Measurements from ENCODE around the gene PI4K2B.

GRCh38 chr4:25320336-25320735 is 86.5 kb downstream of the PI4K2B start:
- TF ChIP-seq CTCF (IDR thresholded peaks at IDR 0.05; ENCODE audit: low read depth, low read length, poor library complexity, severe bottlenecking) (no peak), EZH2phosphoT487 (IDR thresholded peaks at IDR 0.05; ENCODE audit: borderline replicate concordance, low read length) (no peak)

All from DOHH2 (cell line).